CD4-positive, alpha-beta T cell treated with Interleukin-6 at 100 ng/mL for 8 hours (primary cell): ENCODE results near the gene VRTN.
"Not testable (repeated sequence)": the region's sequence is repeated elsewhere in the genome, so short reads cannot be mapped to it uniquely, and the experiment has no call there.

Experiments
- DNase-seq: peaks from one replicate; pipeline ENCODE4 v3.0.0-alpha.2; 2020; ENCODE audit warnings: mixed read lengths, low spot score

VRTN gene

DNA sequence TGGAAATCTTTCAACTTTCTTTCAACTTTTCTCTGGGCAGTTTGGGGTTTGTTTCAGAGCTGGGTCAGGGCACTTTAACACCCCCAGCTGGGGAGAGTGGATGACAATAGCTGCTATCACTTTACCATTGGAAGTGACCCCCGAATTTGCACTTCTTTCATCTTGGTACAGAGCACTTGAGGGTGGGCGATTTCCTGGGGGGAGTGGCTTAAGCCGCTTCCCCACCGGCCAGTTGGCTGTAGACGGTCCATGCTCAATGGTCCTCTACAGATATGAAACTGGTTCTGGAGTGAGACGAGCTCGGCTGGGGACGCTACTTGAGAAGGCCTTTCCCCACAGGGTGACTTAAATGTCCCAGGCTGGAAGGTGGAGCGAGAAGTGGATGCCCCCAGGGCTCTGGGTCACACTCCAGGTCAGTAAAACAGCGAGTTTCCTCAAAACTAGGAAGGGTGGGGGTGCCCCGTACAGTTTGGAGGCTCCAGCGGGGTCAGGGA, at the start of gene VRTN:
Gene VRTN, plus strand, starts transcription at position 231 of the 494 bp plus-strand sequence. CDS start 8,313 bp downstream, outside the sequence.
- no peak for DNase-seq

DNA sequence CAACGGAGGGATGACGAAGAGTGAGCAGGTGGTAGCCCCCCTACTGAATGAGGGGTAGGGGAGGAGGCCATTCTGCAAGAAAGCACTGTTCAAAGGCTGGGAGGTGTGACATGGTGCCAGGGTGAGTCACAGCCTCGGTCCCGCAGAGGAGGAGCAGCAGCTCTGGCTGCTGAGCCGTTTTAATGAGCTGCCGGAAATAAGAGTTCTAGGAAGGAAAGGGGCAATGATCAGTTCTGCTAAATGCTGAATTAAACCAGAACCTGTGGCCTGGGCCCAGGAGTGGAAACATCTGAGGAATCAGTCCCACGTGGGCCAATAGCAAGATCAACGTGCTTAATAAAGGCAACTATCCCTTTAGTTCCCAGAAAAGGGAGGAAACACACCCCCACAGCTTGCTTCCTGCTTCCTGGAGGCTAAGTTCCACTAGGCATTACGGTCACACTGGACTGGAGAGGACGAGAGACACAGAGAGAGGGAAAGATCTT, 49.2 kb upstream of the VRTN start:
- DNase-seq: peak; percentile 10

- no peak for DNase-seq
Measured at GRCh38 chr14:74301594-74302151, 46.6 kb upstream of the VRTN start.

- DNase-seq: peak; percentile 43
Measured at GRCh38 chr14:74302152-74302628, 46.1 kb upstream of the VRTN start.

DNA sequence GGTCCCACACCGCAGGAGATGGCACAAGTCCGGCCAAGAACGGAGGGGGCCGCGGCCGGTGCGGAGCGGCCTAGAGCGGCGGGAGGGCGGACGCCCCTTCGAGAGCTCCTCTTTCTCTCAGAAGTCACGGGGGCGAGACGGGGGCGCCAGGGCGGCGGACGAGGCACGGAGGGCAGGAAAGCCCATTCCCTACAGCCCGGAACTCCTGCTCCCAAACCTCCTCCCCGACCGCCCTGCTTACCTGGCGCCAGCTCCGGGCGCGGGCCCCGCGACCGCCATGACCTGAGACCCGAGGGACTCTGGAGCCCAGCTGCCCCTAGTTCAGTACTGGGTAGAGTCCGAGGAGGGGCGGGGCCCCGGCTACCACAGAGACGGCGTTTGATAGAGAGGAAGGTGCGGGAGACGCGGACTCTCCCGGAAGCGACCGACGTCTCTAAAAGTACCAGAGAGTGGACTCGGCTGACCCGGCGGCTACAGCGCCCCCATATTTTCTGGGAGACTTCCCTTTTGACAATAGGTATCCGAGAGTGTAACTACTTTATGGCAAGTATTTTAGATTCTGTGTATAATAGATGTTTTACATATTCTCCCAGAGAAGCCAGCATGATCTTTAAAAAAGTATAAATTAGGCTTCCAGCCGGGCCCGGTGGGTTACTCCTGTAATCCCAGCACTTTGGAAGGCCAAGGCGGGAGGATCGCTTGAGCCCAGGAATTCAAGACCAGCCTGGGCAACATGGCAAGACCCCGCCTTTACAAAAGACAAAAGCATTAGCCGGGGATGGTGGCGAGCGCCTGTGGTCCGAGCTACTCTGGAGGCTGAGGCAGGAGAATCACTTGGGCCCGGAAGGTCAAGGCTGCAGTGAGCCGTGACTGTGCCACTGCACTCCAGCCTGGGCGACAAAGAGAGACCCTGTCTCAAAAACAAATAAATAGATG, 45.4 kb upstream of the VRTN start, which contains the start of gene ABCD4:
Gene ABCD4, minus strand, starts transcription at position 301 of the 936 bp plus-strand sequence. Its CDS starts 22 bp downstream, at position 279.
- DNase-seq: peak; percentile 87

DNA sequence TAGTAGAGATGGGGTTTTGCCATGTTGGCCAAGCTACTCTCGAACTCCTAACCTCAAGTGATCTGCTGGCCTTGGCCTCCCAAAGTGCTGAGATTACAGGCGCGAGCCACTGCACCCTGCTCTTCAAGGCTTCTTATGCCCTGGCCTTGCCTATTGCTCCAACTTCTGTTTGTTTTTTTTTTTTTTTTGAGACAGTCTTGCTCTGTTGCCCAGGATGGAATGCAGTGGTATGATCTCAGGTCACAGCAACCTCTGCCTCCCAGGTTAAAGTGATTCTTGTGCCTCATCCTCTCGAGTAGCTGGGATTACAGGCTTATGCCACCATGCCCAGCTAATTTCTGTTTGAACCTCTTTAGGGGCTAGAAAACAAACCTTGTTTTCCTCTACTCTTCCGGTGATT, 39.6 kb upstream of the VRTN start:
- DNase-seq: no peak

DNA sequence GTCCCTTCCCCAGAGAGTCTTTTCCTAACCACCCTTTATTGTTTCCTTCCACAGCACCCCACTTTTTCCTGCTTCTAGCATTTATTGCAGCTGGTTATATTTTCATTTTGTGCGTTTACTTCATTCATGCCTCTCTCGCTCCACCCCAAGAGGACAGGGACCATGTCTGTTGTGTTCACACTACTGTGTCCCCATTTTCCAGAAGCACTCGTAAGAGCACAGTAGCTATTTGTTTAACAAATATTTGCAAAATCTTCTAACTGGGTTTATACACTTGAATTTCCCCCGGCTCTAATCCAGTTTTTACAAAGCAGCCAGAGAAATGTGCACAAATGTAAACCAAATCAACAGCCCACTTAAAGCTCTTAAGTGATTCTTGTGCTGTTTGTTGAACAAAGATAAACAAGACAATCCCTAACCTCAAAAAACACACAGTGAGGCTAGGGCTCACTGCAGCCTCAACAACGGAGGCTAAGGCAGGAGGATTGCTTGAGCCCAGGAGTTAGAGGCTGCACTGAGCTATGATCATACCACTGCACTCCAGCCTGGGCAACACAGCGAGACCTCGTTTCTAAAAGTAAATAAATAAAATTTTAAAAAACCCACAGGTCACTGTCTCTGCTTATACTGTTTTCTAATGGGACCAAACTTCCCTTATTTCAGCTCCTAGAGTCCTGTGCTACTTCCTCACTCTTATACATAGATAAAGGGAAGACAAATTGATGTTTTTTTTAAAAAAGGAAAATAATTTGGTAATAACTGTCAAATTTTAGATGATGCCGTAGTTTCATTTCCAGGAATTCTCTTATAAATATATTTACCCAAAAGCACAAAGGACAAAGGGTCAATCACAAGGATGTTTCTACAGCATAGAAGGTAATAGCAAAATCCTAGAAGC, 38.9 kb upstream of the VRTN start:
- DNase-seq: no peak

GRCh38 chr14:74312161-74312560, 36.1 kb upstream of the VRTN start:
- DNase-seq: no peak

- DNase-seq: no peak
Measured at GRCh38 chr14:74313601-74314000, 34.7 kb upstream of the VRTN start.

- DNase-seq: no peak
Measured at GRCh38 chr14:74314576-74314975, 33.7 kb upstream of the VRTN start.

- DNase-seq: no peak
Measured at GRCh38 chr14:74324931-74325361, 23.3 kb upstream of the VRTN start.

- no peak for DNase-seq
Measured at GRCh38 chr14:74325446-74325845, 22.8 kb upstream of the VRTN start.

GRCh38 chr14:74326369-74327152, 21.7 kb upstream of the VRTN start:
- no peak for DNase-seq

- DNase-seq: not testable (repeated sequence)
Measured at GRCh38 chr14:74329950-74330552, 18.2 kb upstream of the VRTN start.

DNA sequence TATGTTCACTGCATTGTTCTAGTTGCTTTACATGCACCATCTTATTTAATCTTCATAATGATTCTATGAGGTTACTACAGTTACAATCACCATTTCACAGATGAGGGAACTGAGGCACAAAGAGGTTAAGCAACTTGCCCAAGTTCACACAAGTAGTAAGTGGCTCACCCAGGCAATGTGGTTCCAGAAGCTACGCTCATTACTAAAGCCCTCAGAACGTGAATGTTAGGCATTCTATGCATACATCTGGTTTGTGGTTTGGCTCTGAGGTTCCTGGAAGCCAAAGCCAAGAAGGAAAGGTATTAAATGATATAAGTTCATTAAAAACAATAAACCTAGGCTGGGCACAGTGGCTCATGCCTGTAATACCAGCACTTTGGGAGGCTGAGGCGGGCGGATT, 14.4 kb upstream of the VRTN start:
- no peak for DNase-seq

DNA sequence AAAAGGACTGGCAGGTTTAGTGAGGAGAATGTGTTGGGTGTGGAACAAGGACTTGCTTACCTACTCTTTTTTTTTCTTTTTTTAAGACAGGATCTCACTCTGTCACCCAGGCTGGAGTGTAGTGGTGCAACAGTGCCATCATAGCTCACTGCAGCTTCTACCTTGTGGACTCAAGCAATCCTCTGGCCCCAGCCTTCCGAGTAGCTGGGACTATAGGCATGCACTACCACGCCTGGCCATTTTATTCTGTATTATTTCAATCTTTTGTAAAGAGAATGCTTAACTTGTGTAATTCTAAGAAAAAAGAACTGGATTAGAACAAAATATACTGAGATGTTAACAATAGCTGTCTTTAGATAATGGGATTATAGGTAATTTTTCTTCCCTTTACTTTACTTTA, 1.9 kb upstream of the VRTN start:
- DNase-seq: no peak

- DNase-seq: no peak
Measured at GRCh38 chr14:74347097-74347794, 1.0 kb upstream of the VRTN start.

- no peak for DNase-seq
Measured at GRCh38 chr14:74347795-74348100, 523 bp upstream of the VRTN start.

DNA sequence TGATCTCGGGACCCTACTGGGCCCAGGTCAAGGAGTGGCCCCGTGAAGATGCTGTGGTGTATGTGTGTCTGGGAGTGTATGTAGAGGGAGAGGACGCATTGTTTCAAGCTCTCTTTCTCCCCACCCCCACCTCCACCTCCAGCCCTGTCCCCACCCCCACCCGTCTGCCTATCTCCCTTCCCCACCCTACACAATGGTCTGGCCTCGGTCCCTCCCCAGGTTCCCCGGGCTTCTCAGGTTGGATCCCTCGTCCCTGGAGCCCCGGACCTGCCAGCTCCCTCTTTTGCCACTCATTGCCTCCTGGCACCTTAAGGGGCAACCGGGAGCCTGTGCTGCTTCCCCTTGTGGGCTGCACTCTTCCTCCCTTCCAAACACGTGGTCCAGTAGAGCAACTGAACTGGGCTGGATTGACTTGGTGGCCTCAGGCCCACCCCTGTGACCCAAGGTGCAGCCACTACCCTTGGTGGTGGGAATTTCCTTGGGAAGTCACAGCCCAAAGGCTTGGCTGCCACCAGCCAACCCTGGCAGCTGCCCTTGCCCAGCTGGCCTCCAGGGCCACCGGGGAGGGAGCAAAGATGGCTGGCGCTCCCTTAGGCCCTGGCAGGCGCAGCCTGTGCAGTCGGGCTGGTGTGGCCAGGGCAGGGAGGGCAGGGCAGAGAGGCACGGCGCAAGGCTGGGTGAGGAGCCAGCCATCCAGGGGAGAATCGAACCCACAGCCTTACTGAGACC, 628 bp downstream of the VRTN start:
- no peak for DNase-seq
